SK-MEL-5 (cell line): Measurements from ENCODE around the gene TGFB2. TPM values are rescaled to one million over a fixed set of nuclear protein-coding genes. Genes with fewer than 3 reads are reported as not detected.
A peak's percentile ranks its signal among the peaks of the same experiment; 100 is the strongest.

Experiments
- DNase-seq: peaks from one replicate; pipeline ENCODE4 v3.0.0-alpha.2; 2016; ENCODE audit warnings: low read depth, low spot score
- in situ Hi-C: cut with HindIII; loops from 2 replicates; pipeline ENCODE4 v1.10.0; 2016; ENCODE audit warnings: low sequenced_read_pairs, high pct_unique_total_duplicates, low pct_unique_long_range_greater_than_20kb
- small RNA-seq, 2 experiments: library from RNA; depleted of rRNA; stranded (forward); fragments of <200 nt; gene quantifications; one replicate each; pipeline ENCODE3, GENCODE V24; 2014
- total RNA-seq: library from RNA; depleted of rRNA; stranded (reverse); fragments of >200 nt; shearing (Covaris generic); gene quantifications from 2 replicates; pipeline ENCODE4 v1.2.3, GENCODE V29; 2014; rRNA removed

The TGFB2 gene
- total RNA-seq, 1 experiment from 2014 or later, result 1.8 TPM

- in situ Hi-C loops, result no loop called here
- DNase-seq, result no peak
Observed at GRCh38 chr1:218481116-218481775, 136.1 kb downstream of the TGFB2 start.

- peak; percentile 33 for DNase-seq
- in situ Hi-C loops, result no loop called here
Observed at GRCh38 chr1:218482683-218483082, 137.5 kb downstream of the TGFB2 start.

GRCh38 chr1:218485241-218485928 is 140.2 kb downstream of the TGFB2 start:
- no peak for DNase-seq
- in situ Hi-C loops, result no loop called here

- in situ Hi-C loops, result no loop called here
- no peak for DNase-seq
Observed at GRCh38 chr1:218488531-218488930, 143.4 kb downstream of the TGFB2 start.

- in situ Hi-C loops, result no loop called here
- DNase-seq, result no peak
Observed at GRCh38 chr1:218488986-218489385, 143.8 kb downstream of the TGFB2 start.

- in situ Hi-C loops, result no loop called here
- no peak for DNase-seq
Observed at GRCh38 chr1:218490406-218490922, 145.3 kb downstream of the TGFB2 start.

GRCh38 chr1:218492874-218493273 is 147.7 kb downstream of the TGFB2 start:
- DNase-seq, result no peak
- in situ Hi-C loops, result no loop called here

- DNase-seq, result no peak
- in situ Hi-C loops, result no loop called here
Observed at GRCh38 chr1:218493986-218494385, 148.8 kb downstream of the TGFB2 start.

Small RNA genes within 50 kb of the gene (small RNA-seq; reads per million reads assigned to genes)
- 0 reads per million in 2 experiments for gene AC096638.1

Other genes with a start within 250 kb of the TGFB2 start
- gene RRP15, start 60.0 kb upstream of the TGFB2 start, total RNA-seq, result 15.1 and 16.2 TPM in 2 replicates